ENCODE measurements around the gene UFL1. TPM values are rescaled to one million over a fixed set of nuclear protein-coding genes. Genes with fewer than 3 reads are reported as not detected.

UFL1 gene
- polyA plus RNA-seq, 1 donor from 2014 or later = 20.6 TPM

DNA sequence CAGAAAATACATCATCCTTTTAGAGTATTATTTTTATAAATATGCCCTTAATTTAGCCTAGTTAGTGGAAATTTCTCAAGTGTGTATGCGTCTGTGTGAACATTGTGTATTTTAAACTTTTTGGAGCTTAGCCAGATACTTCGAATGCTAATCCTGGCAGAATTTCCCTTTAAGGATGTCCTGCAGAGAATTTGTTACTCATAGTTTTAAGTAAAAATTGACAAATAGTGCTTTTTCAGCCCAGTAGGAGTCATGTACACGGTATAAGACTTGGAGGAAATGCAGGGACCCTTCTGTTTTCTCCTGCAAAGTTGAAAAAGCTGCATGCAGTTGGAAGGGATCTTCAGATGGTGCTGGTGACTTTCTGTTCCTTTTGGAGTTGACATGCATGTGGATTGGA is 41.3 kb downstream of the UFL1 start, which contains the start of gene FHL5:
TSS of gene FHL5 (plus strand) at position 243 of the 400 bp plus-strand sequence. CDS start 40,486 bp downstream, outside the sequence.
- no peak within 1 kb of the TSS for H3K4me3 ChIP-seq (ENCODE audit: low read length)
- H4K20me1 ChIP-seq (ENCODE audit: insufficient read depth) = no peaks in the 10 kb centered on the region
- H3F3A ChIP-seq (ENCODE audit: insufficient read depth, low read length, poor library complexity, severe bottlenecking) = no peaks in the 10 kb centered on the region
- H2AFZ ChIP-seq (ENCODE audit: low read depth, low read length) = no peak within 1 kb of the TSS
- no peaks in the 10 kb centered on the region for H3K36me3 ChIP-seq (ENCODE audit: insufficient read depth, low read length)
- H3K4me2 ChIP-seq (ENCODE audit: low read length) = no peak within 1 kb of the TSS
- no peaks in the 10 kb centered on the region for H3K79me2 ChIP-seq (replicated peaks; ENCODE audit: insufficient read depth, low read length)
- no peaks in the 10 kb centered on the region for H3K9me2 ChIP-seq (ENCODE audit: insufficient read depth, low read length)
- no peak for TF ChIP-seq EZH2 (IDR thresholded peaks at IDR 0.05; ENCODE audit: borderline replicate concordance, insufficient read depth, low read length, poor library complexity, severe bottlenecking)
- no peak for TF ChIP-seq MXI1 (conservative IDR thresholded peaks at IDR 0.05; ENCODE audit: poor library complexity, severe bottlenecking)
- no peak for TF ChIP-seq POLR2AphosphoS5 (IDR thresholded peaks at IDR 0.05)
- no peak for TF ChIP-seq SMC3 (conservative IDR thresholded peaks at IDR 0.05; ENCODE audit: poor library complexity)
- TF ChIP-seq TAF1 (IDR thresholded peaks at IDR 0.05; ENCODE audit: low read depth) = no peak
- no peak for TF ChIP-seq RAD21 (conservative IDR thresholded peaks at IDR 0.05)
- TF ChIP-seq EP300 (conservative IDR thresholded peaks at IDR 0.05; ENCODE audit: poor library complexity, severe bottlenecking) = no peak
- TF ChIP-seq, protein P1, sequence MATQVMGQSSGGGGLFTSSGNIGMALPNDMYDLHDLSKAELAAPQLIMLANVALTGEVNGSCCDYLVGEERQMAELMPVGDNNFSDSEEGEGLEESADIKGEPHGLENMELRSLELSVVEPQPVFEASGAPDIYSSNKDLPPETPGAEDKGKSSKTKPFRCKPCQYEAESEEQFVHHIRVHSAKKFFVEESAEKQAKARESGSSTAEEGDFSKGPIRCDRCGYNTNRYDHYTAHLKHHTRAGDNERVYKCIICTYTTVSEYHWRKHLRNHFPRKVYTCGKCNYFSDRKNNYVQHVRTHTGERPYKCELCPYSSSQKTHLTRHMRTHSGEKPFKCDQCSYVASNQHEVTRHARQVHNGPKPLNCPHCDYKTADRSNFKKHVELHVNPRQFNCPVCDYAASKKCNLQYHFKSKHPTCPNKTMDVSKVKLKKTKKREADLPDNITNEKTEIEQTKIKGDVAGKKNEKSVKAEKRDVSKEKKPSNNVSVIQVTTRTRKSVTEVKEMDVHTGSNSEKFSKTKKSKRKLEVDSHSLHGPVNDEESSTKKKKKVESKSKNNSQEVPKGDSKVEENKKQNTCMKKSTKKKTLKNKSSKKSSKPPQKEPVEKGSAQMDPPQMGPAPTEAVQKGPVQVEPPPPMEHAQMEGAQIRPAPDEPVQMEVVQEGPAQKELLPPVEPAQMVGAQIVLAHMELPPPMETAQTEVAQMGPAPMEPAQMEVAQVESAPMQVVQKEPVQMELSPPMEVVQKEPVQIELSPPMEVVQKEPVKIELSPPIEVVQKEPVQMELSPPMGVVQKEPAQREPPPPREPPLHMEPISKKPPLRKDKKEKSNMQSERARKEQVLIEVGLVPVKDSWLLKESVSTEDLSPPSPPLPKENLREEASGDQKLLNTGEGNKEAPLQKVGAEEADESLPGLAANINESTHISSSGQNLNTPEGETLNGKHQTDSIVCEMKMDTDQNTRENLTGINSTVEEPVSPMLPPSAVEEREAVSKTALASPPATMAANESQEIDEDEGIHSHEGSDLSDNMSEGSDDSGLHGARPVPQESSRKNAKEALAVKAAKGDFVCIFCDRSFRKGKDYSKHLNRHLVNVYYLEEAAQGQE (IDR thresholded peaks at IDR 0.05; ENCODE audit: borderline replicate concordance) = no peak
- TF ChIP-seq, protein P2, sequence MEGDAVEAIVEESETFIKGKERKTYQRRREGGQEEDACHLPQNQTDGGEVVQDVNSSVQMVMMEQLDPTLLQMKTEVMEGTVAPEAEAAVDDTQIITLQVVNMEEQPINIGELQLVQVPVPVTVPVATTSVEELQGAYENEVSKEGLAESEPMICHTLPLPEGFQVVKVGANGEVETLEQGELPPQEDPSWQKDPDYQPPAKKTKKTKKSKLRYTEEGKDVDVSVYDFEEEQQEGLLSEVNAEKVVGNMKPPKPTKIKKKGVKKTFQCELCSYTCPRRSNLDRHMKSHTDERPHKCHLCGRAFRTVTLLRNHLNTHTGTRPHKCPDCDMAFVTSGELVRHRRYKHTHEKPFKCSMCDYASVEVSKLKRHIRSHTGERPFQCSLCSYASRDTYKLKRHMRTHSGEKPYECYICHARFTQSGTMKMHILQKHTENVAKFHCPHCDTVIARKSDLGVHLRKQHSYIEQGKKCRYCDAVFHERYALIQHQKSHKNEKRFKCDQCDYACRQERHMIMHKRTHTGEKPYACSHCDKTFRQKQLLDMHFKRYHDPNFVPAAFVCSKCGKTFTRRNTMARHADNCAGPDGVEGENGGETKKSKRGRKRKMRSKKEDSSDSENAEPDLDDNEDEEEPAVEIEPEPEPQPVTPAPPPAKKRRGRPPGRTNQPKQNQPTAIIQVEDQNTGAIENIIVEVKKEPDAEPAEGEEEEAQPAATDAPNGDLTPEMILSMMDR (IDR thresholded peaks at IDR 0.05; ENCODE audit: poor library complexity, severe bottlenecking) = no peak
- H3K27me3 ChIP-seq (ENCODE audit: insufficient read depth, low read depth, low read length) = no peaks in the 10 kb centered on the region
- no peak within 1 kb of the TSS for H3K27ac ChIP-seq (ENCODE audit: low read length)
- H3K9me3 ChIP-seq (ENCODE audit: low read length) = no peaks in the 10 kb centered on the region
- no peak within 1 kb of the TSS for H3K9ac ChIP-seq (ENCODE audit: low read length)

DNA sequence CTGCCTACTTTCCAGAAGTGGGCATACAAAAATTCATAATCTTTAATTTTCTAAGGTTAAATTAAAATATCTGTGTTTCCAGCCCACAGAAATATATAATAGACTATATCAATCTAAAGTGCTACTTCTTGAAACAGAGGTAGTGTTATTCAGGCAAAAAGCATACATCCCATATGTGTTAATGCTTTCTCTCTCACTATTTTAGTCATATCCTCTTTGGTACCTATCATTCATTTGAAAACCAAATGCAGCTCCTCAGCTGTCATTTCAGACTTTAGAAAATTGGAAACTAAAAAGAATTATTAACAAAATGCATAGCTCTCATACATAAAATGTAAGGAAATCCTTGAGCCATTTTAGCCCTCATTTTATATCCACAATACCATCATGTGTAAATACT is 42.2 kb downstream of the UFL1 start:
- Histone ChIP-seq H3K9me3 (ENCODE audit: low read length) (no peaks in the 10 kb centered on the region), H3K4me2 (ENCODE audit: low read length) (no peak overlapping the region), H3K9ac (ENCODE audit: low read length) (no peak overlapping the region), H4K20me1 (ENCODE audit: insufficient read depth) (no peaks in the 10 kb centered on the region), H3K9me2 (ENCODE audit: insufficient read depth, low read length) (no peaks in the 10 kb centered on the region), H3K79me2 (replicated peaks; ENCODE audit: insufficient read depth, low read length) (no peaks in the 10 kb centered on the region), H3K4me3 (ENCODE audit: low read length) (no peak overlapping the region), H3K27me3 (ENCODE audit: insufficient read depth, low read depth, low read length) (no peaks in the 10 kb centered on the region), H3K27ac (ENCODE audit: low read length) (no peak overlapping the region), H3K36me3 (ENCODE audit: insufficient read depth, low read length) (no peaks in the 10 kb centered on the region), H3F3A (ENCODE audit: insufficient read depth, low read length, poor library complexity, severe bottlenecking) (no peaks in the 10 kb centered on the region), H2AFZ (ENCODE audit: low read depth, low read length) (no peak overlapping the region)
- no peak for TF ChIP-seq EP300 (conservative IDR thresholded peaks at IDR 0.05; ENCODE audit: poor library complexity, severe bottlenecking)
- no peak for TF ChIP-seq EZH2 (IDR thresholded peaks at IDR 0.05; ENCODE audit: borderline replicate concordance, insufficient read depth, low read length, poor library complexity, severe bottlenecking)
- TF ChIP-seq, protein P1 (IDR thresholded peaks at IDR 0.05; ENCODE audit: borderline replicate concordance) = no peak
- no peak for TF ChIP-seq SMC3 (conservative IDR thresholded peaks at IDR 0.05; ENCODE audit: poor library complexity)
- no peak for TF ChIP-seq RAD21 (conservative IDR thresholded peaks at IDR 0.05)
- no peak for TF ChIP-seq MXI1 (conservative IDR thresholded peaks at IDR 0.05; ENCODE audit: poor library complexity, severe bottlenecking)
- no peak for TF ChIP-seq POLR2AphosphoS5 (IDR thresholded peaks at IDR 0.05)
- TF ChIP-seq, protein P2 (IDR thresholded peaks at IDR 0.05; ENCODE audit: poor library complexity, severe bottlenecking) = no peak
